Measurements from ENCODE around the gene CRIM1. TPM values are rescaled to one million over a fixed set of nuclear protein-coding genes. Genes with fewer than 3 reads are reported as not detected.

CRIM1 gene
- polyA plus RNA-seq, 4 donors = 85.0 to 97.7 (median 90.4) TPM

- no peak for DNase-seq (ENCODE audit: low read depth in 4 of 4, low spot score in 2 of 4)
Observed at GRCh38 chr2:36502081-36502480, 146.5 kb downstream of the CRIM1 start.

GRCh38 chr2:36507408-36507812, 151.8 kb downstream of the CRIM1 start:
- DNase-seq (ENCODE audit: low read depth in 4 of 4, low spot score in 2 of 4) = peak in 2 of 4 donors; percentile 15 to 55

GRCh38 chr2:36509075-36509474, 153.5 kb downstream of the CRIM1 start:
- no peak for DNase-seq (ENCODE audit: low read depth in 4 of 4, low spot score in 2 of 4)

- DNase-seq (ENCODE audit: low read depth in 4 of 4, low spot score in 2 of 4) = no peak
Observed at GRCh38 chr2:36511858-36512603, 156.5 kb downstream of the CRIM1 start.

- no peak for DNase-seq (ENCODE audit: low read depth in 4 of 4, low spot score in 2 of 4)
Observed at GRCh38 chr2:36512705-36513104, 157.1 kb downstream of the CRIM1 start.

GRCh38 chr2:36513661-36514060, 158.1 kb downstream of the CRIM1 start:
- no peak for DNase-seq (ENCODE audit: low read depth in 4 of 4, low spot score in 2 of 4)

GRCh38 chr2:36515538-36515937, 160.0 kb downstream of the CRIM1 start:
- DNase-seq (ENCODE audit: low read depth in 4 of 4, low spot score in 2 of 4) = no peak

- no peak for DNase-seq (ENCODE audit: low read depth in 4 of 4, low spot score in 2 of 4)
Observed at GRCh38 chr2:36516136-36516870, 160.7 kb downstream of the CRIM1 start.

- DNase-seq (ENCODE audit: low read depth in 4 of 4, low spot score in 2 of 4) = no peak
Observed at GRCh38 chr2:36520431-36520830, 164.9 kb downstream of the CRIM1 start.

GRCh38 chr2:36523153-36523552, 167.6 kb downstream of the CRIM1 start:
- DNase-seq (ENCODE audit: low read depth in 4 of 4, low spot score in 2 of 4) = no peak

GRCh38 chr2:36525245-36525644, 169.7 kb downstream of the CRIM1 start:
- DNase-seq (ENCODE audit: low read depth in 4 of 4, low spot score in 2 of 4) = no peak

GRCh38 chr2:36526226-36526625, 170.6 kb downstream of the CRIM1 start:
- DNase-seq (ENCODE audit: low read depth in 4 of 4, low spot score in 2 of 4) = no peak

GRCh38 chr2:36528274-36528673, 172.7 kb downstream of the CRIM1 start:
- DNase-seq (ENCODE audit: low read depth in 4 of 4, low spot score in 2 of 4) = no peak

GRCh38 chr2:36528766-36529392, 173.3 kb downstream of the CRIM1 start:
- DNase-seq (ENCODE audit: low read depth in 4 of 4, low spot score in 2 of 4) = no peak

GRCh38 chr2:36530178-36530982, 174.8 kb downstream of the CRIM1 start:
- DNase-seq (ENCODE audit: low read depth in 4 of 4, low spot score in 2 of 4) = no peak

GRCh38 chr2:36530983-36531354, 175.4 kb downstream of the CRIM1 start:
- no peak for DNase-seq (ENCODE audit: low read depth in 4 of 4, low spot score in 2 of 4)

GRCh38 chr2:36534275-36534799, 178.8 kb downstream of the CRIM1 start:
- no peak for DNase-seq (ENCODE audit: low read depth in 4 of 4, low spot score in 2 of 4)

- DNase-seq (ENCODE audit: low read depth in 4 of 4, low spot score in 2 of 4) = no peak
Observed at GRCh38 chr2:36535099-36535498, 179.5 kb downstream of the CRIM1 start.

GRCh38 chr2:36536776-36537175, 181.2 kb downstream of the CRIM1 start:
- no peak for DNase-seq (ENCODE audit: low read depth in 4 of 4, low spot score in 2 of 4)

- no peak for DNase-seq (ENCODE audit: low read depth in 4 of 4, low spot score in 2 of 4)
Observed at GRCh38 chr2:36538335-36538734, 182.8 kb downstream of the CRIM1 start.

GRCh38 chr2:36539631-36540030, 184.1 kb downstream of the CRIM1 start:
- DNase-seq (ENCODE audit: low read depth in 4 of 4, low spot score in 2 of 4) = no peak

Data from left renal cortex interstitium (tissue), 4 donors.